ENCODE data around the gene ACTMAP.

ACTMAP gene

GRCh38 chr19:40752257-40752781 lies 2.0 kb upstream of the ACTMAP start (continued):
- TF ChIP-seq PRDM4 (tag by site-specific recombination; IDR thresholded peaks at IDR 0.05) (no peak; the same call in 1 of the 2 replicates), ZNF791 (tag by site-specific recombination; IDR thresholded peaks at IDR 0.05) (no peak), ZNF548 (tag by site-specific recombination; IDR thresholded peaks at IDR 0.05) (no peak), CTCF (tag by site-specific recombination; IDR thresholded peaks at IDR 0.05) (no peak), ZNF776 (tag by site-specific recombination; IDR thresholded peaks at IDR 0.05; ENCODE audit: borderline replicate concordance) (no peak), ZNF157 (tag by site-specific recombination; IDR thresholded peaks at IDR 0.05) (no peak), ZNF416 (tag by site-specific recombination; IDR thresholded peaks at IDR 0.05) (no peak), SP2 (tag by site-specific recombination; IDR thresholded peaks at IDR 0.05) (no peak), ZNF777 (tag by site-specific recombination; IDR thresholded peaks at IDR 0.05; ENCODE audit: borderline replicate concordance) (no peak), ZNF433 (tag by site-specific recombination; IDR thresholded peaks at IDR 0.05; ENCODE audit: low read depth) (no peak), ZNF629 (tag by site-specific recombination; IDR thresholded peaks at IDR 0.05) (no peak), INSM2 (tag by site-specific recombination; IDR thresholded peaks at IDR 0.05) (no peak), ZNF843 (tag by site-specific recombination; IDR thresholded peaks at IDR 0.05) (0 out of 2 replicates have a peak, but pooled peaks have one; percentile 9), ZNF114 (tag by site-specific recombination; IDR thresholded peaks at IDR 0.05) (no peak), ZNF394 (tag by site-specific recombination; IDR thresholded peaks at IDR 0.05; ENCODE audit: borderline replicate concordance) (no peak), ZNF501 (tag by site-specific recombination; IDR thresholded peaks at IDR 0.05) (no peak), ZNF544 (tag by site-specific recombination; IDR thresholded peaks at IDR 0.05) (no peak), EGR2 (tag by site-specific recombination; IDR thresholded peaks at IDR 0.05; ENCODE audit: low read depth) (peak; percentile 89), SCRT1 (tag by site-specific recombination; IDR thresholded peaks at IDR 0.05; ENCODE audit: borderline replicate concordance) (no peak), ZSCAN5A (tag by site-specific recombination; IDR thresholded peaks at IDR 0.05) (no peak), MZF1 (tag by site-specific recombination; IDR thresholded peaks at IDR 0.05; ENCODE audit: borderline replicate concordance) (no peak), ZBTB20 (tag by site-specific recombination; IDR thresholded peaks at IDR 0.05) (no peak), ZNF596 (tag by site-specific recombination; IDR thresholded peaks at IDR 0.05) (no peak), ZNF692 (tag by site-specific recombination; IDR thresholded peaks at IDR 0.05) (no peak), ZNF239 (tag by site-specific recombination; IDR thresholded peaks at IDR 0.05) (no peak), PRDM10 (tag by site-specific recombination; IDR thresholded peaks at IDR 0.05) (peak; percentile 52), ZNF311 (tag by site-specific recombination; IDR thresholded peaks at IDR 0.05; ENCODE audit: borderline replicate concordance) (no peak), ZSCAN16 (tag by site-specific recombination; IDR thresholded peaks at IDR 0.05) (no peak)
